ENCODE data around the gene ATL3. TPM values are rescaled to one million over a fixed set of nuclear protein-coding genes. Genes with fewer than 3 reads are reported as not detected.

ATL3 gene
- total RNA-seq, 1 experiment from 2014 or later, result 98.3 TPM

DNA sequence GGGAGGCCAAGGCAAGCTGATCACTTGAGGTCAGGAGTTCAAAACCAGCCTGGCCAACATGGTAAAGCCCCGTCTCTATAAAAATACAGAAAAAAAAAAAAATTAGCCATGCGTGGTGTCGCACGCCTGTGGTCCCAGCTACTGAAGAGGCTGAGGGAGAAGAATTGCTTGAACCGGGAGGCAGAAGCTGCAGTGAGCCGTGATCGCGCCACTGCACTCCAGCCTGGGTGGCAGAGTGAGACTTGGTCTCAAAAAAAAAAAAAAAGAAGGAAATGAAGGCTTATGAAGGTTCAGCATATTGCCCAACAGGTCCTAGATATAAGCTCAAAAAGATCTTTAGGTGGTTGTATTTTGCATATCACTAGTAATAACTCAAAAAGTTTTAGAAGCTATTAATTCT lies 10.2 kb downstream of the ATL3 start:
- BruUV-seq (replicated peaks), result no TSS peak

DNA sequence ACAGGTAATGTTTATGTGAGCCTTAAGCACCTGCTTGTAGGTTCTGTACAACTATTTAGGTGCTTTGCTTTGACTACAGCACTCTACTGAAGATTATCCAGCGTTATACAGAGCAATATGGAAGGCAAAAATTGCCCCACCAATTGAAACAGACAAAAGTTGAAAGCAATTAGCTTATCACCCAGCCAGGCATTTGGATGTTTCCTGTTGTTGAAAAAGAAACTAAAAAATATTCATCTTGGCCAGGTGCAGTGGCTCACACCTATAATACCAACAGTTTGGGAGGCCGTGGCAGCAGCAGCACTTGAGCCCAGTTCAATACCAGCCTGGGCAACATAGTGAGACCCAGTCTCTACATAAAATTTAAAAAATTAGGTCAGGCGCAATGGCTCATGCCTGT lies 18.5 kb downstream of the ATL3 start:
- Histone ChIP-seq H3K79me2 (ENCODE audit: low read depth) (no peaks in the 10 kb centered on the region), H3K9me3 (ENCODE audit: insufficient read depth, low read depth) (no peaks in the 10 kb centered on the region), H3K27me3 (ENCODE audit: insufficient read depth, low read depth) (no peaks in the 10 kb centered on the region), H2AFZ (no peak overlapping the region), H3F3A (ENCODE audit: insufficient read depth, low read depth) (0 out of 2 replicates have a peak, but pooled peaks cover 3% of the 10 kb centered on the region), H3K4me1 (replicated peaks; ENCODE audit: insufficient read depth) (no peaks in the 10 kb centered on the region), H3K4me2 (no peak overlapping the region), H4K20me1 (ENCODE audit: insufficient read depth) (peaks cover 5% of the 10 kb centered on the region), H3K4me3 (no peak overlapping the region), H3K36me3 (ENCODE audit: low read depth) (peaks cover 34% of the 10 kb centered on the region), H3K27ac (no peak overlapping the region), H3K9me2 (ENCODE audit: insufficient read depth) (no peaks in the 10 kb centered on the region)
- intact Hi-C loops (cut with micrococcal nuclease; ENCODE audit: unreplicated experiment), result no loop called here
- DNase-seq, result peak in 1 of 2 experiments; percentile 3
- ChIA-PET POLR2A (ENCODE audit: unreplicated experiment) (no interaction called here), CTCF (no interaction called here)
- BruUV-seq (replicated peaks), result no TSS peak
- TF ChIP-seq EZH2 (IDR thresholded peaks at IDR 0.05; ENCODE audit: low read depth), result no peak
- TF ChIP-seq, protein P1, sequence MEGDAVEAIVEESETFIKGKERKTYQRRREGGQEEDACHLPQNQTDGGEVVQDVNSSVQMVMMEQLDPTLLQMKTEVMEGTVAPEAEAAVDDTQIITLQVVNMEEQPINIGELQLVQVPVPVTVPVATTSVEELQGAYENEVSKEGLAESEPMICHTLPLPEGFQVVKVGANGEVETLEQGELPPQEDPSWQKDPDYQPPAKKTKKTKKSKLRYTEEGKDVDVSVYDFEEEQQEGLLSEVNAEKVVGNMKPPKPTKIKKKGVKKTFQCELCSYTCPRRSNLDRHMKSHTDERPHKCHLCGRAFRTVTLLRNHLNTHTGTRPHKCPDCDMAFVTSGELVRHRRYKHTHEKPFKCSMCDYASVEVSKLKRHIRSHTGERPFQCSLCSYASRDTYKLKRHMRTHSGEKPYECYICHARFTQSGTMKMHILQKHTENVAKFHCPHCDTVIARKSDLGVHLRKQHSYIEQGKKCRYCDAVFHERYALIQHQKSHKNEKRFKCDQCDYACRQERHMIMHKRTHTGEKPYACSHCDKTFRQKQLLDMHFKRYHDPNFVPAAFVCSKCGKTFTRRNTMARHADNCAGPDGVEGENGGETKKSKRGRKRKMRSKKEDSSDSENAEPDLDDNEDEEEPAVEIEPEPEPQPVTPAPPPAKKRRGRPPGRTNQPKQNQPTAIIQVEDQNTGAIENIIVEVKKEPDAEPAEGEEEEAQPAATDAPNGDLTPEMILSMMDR (conservative IDR thresholded peaks at IDR 0.05), result no peak

More for the DNA sequence above, 10.2 kb downstream of the ATL3 start:
- H3K27me3 ChIP-seq (ENCODE audit: insufficient read depth, low read depth), result no peaks in the 10 kb centered on the region
- peaks cover 18% of the 10 kb centered on the region; the same call in 1 of the 2 replicates for H3F3A ChIP-seq (ENCODE audit: insufficient read depth, low read depth)
- CTCF ChIA-PET, result interaction anchor here (0.5 to 0.9 kb wide), 4 partner anchors 10 to 205 kb away, joined by 3 to 5 read pairs (median 4); no protein-coding TSS in a partner anchor
- TF ChIP-seq EZH2 (IDR thresholded peaks at IDR 0.05; ENCODE audit: low read depth), result no peak
- TF ChIP-seq, protein P1 (conservative IDR thresholded peaks at IDR 0.05), result no peak
- intact Hi-C loops (cut with micrococcal nuclease; ENCODE audit: unreplicated experiment), result no loop called here
- H3K36me3 ChIP-seq (ENCODE audit: low read depth), result peaks cover 3% of the 10 kb centered on the region; the same call in 1 of the 2 replicates
- H3K79me2 ChIP-seq (ENCODE audit: low read depth), result peaks cover 66% of the 10 kb centered on the region
- no peak overlapping the region for H2AFZ ChIP-seq
- no peak overlapping the region for H3K4me3 ChIP-seq
- peak in 1 of 2 experiments; percentile 15 for DNase-seq
- peaks cover 12% of the 10 kb centered on the region for H3K4me1 ChIP-seq (replicated peaks; ENCODE audit: insufficient read depth)
- no peaks in the 10 kb centered on the region for H3K9me2 ChIP-seq (ENCODE audit: insufficient read depth)
- H3K4me2 ChIP-seq, result no peak overlapping the region
- H4K20me1 ChIP-seq (ENCODE audit: insufficient read depth), result peaks cover 6% of the 10 kb centered on the region
- POLR2A ChIA-PET (ENCODE audit: unreplicated experiment), result no interaction called here
- H3K27ac ChIP-seq, result no peak overlapping the region
- no peaks in the 10 kb centered on the region for H3K9me3 ChIP-seq (ENCODE audit: insufficient read depth, low read depth)

DNA sequence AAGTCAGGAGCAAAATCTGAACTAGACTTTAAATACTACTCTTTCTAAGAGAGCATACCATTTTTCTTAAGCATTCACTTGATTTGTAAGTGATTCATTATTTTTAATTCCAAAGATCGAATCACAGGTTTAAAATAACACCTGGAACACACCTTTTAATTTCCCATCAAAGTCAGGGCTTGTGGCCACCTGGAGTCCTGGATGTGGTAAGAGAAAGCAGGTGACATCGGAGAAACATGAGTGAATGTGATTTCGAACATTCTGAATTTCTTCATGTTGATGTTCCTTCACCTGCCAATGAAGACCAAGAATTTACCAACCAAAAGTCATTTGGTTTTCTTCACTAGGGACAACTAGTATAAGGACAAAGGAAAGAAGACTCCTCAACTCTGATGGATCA lies 28.0 kb downstream of the ATL3 start:
- no peaks in the 10 kb centered on the region for H3K27me3 ChIP-seq (ENCODE audit: insufficient read depth, low read depth)
- no peaks in the 10 kb centered on the region for H4K20me1 ChIP-seq (ENCODE audit: insufficient read depth)
- peaks cover 49% of the 10 kb centered on the region for H3K36me3 ChIP-seq (ENCODE audit: low read depth)
- H3K79me2 ChIP-seq (ENCODE audit: low read depth), result no peaks in the 10 kb centered on the region
- H3F3A ChIP-seq (ENCODE audit: insufficient read depth, low read depth), result no peaks in the 10 kb centered on the region; the same call in 1 of the 2 replicates
- no peak overlapping the region for H2AFZ ChIP-seq
- ChIA-PET CTCF (interaction anchor here (0.5 to 0.6 kb wide), 2 partner anchors 19 to 21 kb away, joined by 3 read pairs; no protein-coding TSS in a partner anchor), POLR2A (ENCODE audit: unreplicated experiment) (no interaction called here)
- no peak overlapping the region for H3K4me2 ChIP-seq
- H3K9me3 ChIP-seq (ENCODE audit: insufficient read depth, low read depth), result no peaks in the 10 kb centered on the region
- no peaks in the 10 kb centered on the region for H3K4me1 ChIP-seq (replicated peaks; ENCODE audit: insufficient read depth)
- TF ChIP-seq, protein P1 (conservative IDR thresholded peaks at IDR 0.05), result no peak
- TF ChIP-seq EZH2 (IDR thresholded peaks at IDR 0.05; ENCODE audit: low read depth), result no peak
- no peak overlapping the region for H3K27ac ChIP-seq
- intact Hi-C loops (cut with micrococcal nuclease; ENCODE audit: unreplicated experiment), result loop anchor here (10.0 kb wide), 1 partner anchor 608 kb away; no protein-coding TSS in a partner anchor
- no peak for DNase-seq
- no peak overlapping the region for H3K4me3 ChIP-seq
- no TSS peak for BruUV-seq (replicated peaks)
- no peaks in the 10 kb centered on the region for H3K9me2 ChIP-seq (ENCODE audit: insufficient read depth)

Data from PC-9 (cell line).